ENCODE results near the gene CDK5. TPM values are rescaled to one million over a fixed set of nuclear protein-coding genes. Genes with fewer than 3 reads are reported as not detected.

The CDK5 gene
- total and polyA plus RNA-seq, 9 of the 15 experiments (the other 6 are each of a cell fraction or from before 2014, with no cell fraction given) = 3.2 to 38.0 (median 27.5) TPM

GRCh38 chr7:151082141-151083070, 24.7 kb upstream of the CDK5 start (continued):
- TF ChIP-seq THAP12 (CRISPR knock-in tag; IDR thresholded peaks at IDR 0.05) = 0 out of 2 replicates have a peak, but pooled peaks have one; percentile 18
- TF ChIP-seq, protein P1, sequence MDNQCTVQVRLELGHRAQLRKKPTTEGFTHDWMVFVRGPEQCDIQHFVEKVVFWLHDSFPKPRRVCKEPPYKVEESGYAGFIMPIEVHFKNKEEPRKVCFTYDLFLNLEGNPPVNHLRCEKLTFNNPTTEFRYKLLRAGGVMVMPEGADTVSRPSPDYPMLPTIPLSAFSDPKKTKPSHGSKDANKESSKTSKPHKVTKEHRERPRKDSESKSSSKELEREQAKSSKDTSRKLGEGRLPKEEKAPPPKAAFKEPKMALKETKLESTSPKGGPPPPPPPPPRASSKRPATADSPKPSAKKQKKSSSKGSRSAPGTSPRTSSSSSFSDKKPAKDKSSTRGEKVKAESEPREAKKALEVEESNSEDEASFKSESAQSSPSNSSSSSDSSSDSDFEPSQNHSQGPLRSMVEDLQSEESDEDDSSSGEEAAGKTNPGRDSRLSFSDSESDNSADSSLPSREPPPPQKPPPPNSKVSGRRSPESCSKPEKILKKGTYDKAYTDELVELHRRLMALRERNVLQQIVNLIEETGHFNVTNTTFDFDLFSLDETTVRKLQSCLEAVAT (IDR thresholded peaks at IDR 0.05) = peak; percentile 84 to 90
- TF ChIP-seq CSDE1 (IDR thresholded peaks at IDR 0.05) = 0 out of 4 replicates have a peak, but pooled peaks of 1 of the 2 experiments have one; percentile 70
- peak; percentile 47 for TF ChIP-seq SAP30 (IDR thresholded peaks at IDR 0.05; ENCODE audit: borderline replicate concordance, insufficient read depth, low read depth, low read length, poor library complexity, severe bottlenecking)
- TF ChIP-seq LCOR (CRISPR knock-in tag; IDR thresholded peaks at IDR 0.05) = peak; percentile 42; the same call in 1 of the 2 replicates
- peak; percentile 73 for TF ChIP-seq BRD9 (IDR thresholded peaks at IDR 0.05; ENCODE audit: low read depth, partially characterized antibody)
- no peak for TF ChIP-seq RNF2 (IDR thresholded peaks at IDR 0.05)
- TF ChIP-seq ZNF583 (CRISPR knock-in tag; IDR thresholded peaks at IDR 0.05) = peak; percentile 63; the same call in 1 of the 2 replicates
- TF ChIP-seq ZFP91 (CRISPR knock-in tag; IDR thresholded peaks at IDR 0.05) = no peak
- TF ChIP-seq OTX1 (CRISPR knock-in tag; IDR thresholded peaks at IDR 0.05) = 0 out of 2 replicates have a peak, but pooled peaks have one; percentile 27
- TF ChIP-seq, protein P2, sequence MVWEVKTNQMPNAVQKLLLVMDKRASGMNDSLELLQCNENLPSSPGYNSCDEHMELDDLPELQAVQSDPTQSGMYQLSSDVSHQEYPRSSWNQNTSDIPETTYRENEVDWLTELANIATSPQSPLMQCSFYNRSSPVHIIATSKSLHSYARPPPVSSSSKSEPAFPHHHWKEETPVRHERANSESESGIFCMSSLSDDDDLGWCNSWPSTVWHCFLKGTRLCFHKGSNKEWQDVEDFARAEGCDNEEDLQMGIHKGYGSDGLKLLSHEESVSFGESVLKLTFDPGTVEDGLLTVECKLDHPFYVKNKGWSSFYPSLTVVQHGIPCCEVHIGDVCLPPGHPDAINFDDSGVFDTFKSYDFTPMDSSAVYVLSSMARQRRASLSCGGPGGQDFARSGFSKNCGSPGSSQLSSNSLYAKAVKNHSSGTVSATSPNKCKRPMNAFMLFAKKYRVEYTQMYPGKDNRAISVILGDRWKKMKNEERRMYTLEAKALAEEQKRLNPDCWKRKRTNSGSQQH (CRISPR knock-in tag; IDR thresholded peaks at IDR 0.05) = 0 out of 2 replicates have a peak, but pooled peaks have one; percentile 8
- no peak for TF ChIP-seq ZNF512 (tag; IDR thresholded peaks at IDR 0.05)
- 0 out of 2 replicates have a peak, but pooled peaks have one; percentile 25 for TF ChIP-seq ZNF668 (CRISPR knock-in tag; IDR thresholded peaks at IDR 0.05)
- no peak for TF ChIP-seq ZNF3 (CRISPR knock-in tag; IDR thresholded peaks at IDR 0.05)
- TF ChIP-seq EHMT2 (IDR thresholded peaks at IDR 0.05) = no peak
- 0 out of 2 replicates have a peak, but pooled peaks have one; percentile 71 for TF ChIP-seq SMARCA5 (IDR thresholded peaks at IDR 0.05)
- no peak for TF ChIP-seq USF2 (CRISPR knock-in tag; IDR thresholded peaks at IDR 0.05)

Data from K562 (cell line).